Astrocyte of the hippocampus (primary cell): ENCODE results near the gene NQO1.

Experiments
- DNase-seq: peaks from one replicate; pipeline ENCODE4 v3.0.0; 2011; ENCODE audit warnings: low read depth, low spot score

NQO1 gene

GRCh38 chr16:69707920-69708683 is 18.3 kb downstream of the NQO1 start:
- DNase-seq, result no peak

- no peak for DNase-seq
These were observed 19.4 kb downstream of the NQO1 start for GRCh38 chr16:69706975-69707340.

GRCh38 chr16:69706256-69706974 is 19.9 kb downstream of the NQO1 start:
- DNase-seq, result no peak

GRCh38 chr16:69703638-69704037 is 22.7 kb downstream of the NQO1 start:
- DNase-seq, result no peak

GRCh38 chr16:69701866-69702265 is 24.5 kb downstream of the NQO1 start:
- DNase-seq, result no peak

GRCh38 chr16:69701452-69701851 is 24.9 kb downstream of the NQO1 start:
- DNase-seq, result no peak

- DNase-seq, result no peak
These were observed 26.4 kb downstream of the NQO1 start for GRCh38 chr16:69699915-69700314.

- no peak for DNase-seq
These were observed 28.0 kb downstream of the NQO1 start for GRCh38 chr16:69698404-69698803.

GRCh38 chr16:69693916-69694315 is 32.4 kb downstream of the NQO1 start:
- no peak for DNase-seq

GRCh38 chr16:69691980-69692911 is 34.1 kb downstream of the NQO1 start:
- peak; percentile 39 for DNase-seq

- DNase-seq, result no peak
These were observed 37.8 kb downstream of the NQO1 start for GRCh38 chr16:69688589-69688988.

GRCh38 chr16:69680358-69680757 is 46.0 kb downstream of the NQO1 start:
- DNase-seq, result no peak

- DNase-seq, result no peak
These were observed 53.2 kb downstream of the NQO1 start for GRCh38 chr16:69672998-69673713.

GRCh38 chr16:69672315-69672997 is 53.9 kb downstream of the NQO1 start:
- DNase-seq, result no peak

GRCh38 chr16:69669577-69669976 is 56.8 kb downstream of the NQO1 start:
- DNase-seq, result no peak

- no peak for DNase-seq
These were observed 62.5 kb downstream of the NQO1 start for GRCh38 chr16:69663846-69664245.

- DNase-seq, result no peak
These were observed 63.5 kb downstream of the NQO1 start for GRCh38 chr16:69662901-69663300.

GRCh38 chr16:69660166-69660565 is 66.2 kb downstream of the NQO1 start:
- DNase-seq, result no peak
